ENCODE results near the gene KRT80. TPM values are rescaled to one million over a fixed set of nuclear protein-coding genes. Genes with fewer than 3 reads are reported as not detected.

The KRT80 gene
- total RNA-seq, 2 donors from 2014 or later: 0.07 to 0.09 TPM

DNA sequence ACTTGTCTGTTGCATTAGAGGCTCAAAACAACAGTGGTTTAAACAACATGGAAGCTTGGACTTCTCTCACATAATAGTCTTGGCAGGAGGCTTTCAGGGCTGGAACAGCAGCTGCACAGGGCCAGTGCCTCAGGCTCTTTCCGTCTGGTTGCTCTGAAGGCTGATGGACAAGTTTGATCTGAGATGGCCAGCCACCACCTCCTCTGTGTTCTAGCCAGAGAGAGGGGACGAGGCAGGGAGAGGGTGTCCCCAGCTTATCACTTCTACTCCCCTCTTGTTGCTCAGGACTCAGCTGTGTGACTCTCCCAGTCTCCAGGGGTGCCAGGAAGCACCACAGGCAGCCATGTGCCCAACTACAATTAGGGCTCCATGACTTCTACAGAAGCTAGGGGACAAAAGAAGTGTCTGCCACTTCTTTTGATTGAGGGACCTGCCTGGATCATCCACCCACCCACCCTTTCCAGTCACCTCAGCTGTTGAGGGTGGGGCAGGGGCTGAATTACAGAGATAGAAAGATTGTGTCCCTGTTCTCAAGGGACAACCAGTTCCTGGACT lies 65.7 kb downstream of the KRT80 start:
- Mint-ChIP-seq H3K9me3 (no peaks in the 10 kb centered on the region), H3K4me1 (peaks cover 26% of the 10 kb centered on the region), H3K36me3 (ENCODE audit: low read depth) (no peaks in the 10 kb centered on the region), H3K27me3 (ENCODE audit: insufficient read depth) (peaks cover 7% of the 10 kb centered on the region), H3K27ac (no peak overlapping the region), H3K4me3 (no peak overlapping the region)
- peaks cover 5% of the 10 kb centered on the region for H3K4me1 ChIP-seq (ENCODE audit: control insufficient read depth, insufficient read depth, low read length)
- DNase-seq: peak; percentile 52
- H3K9ac ChIP-seq (ENCODE audit: extremely low read depth, low read length, poor library complexity, severe bottlenecking): no peak overlapping the region
- H3K9me3 ChIP-seq (ENCODE audit: control insufficient read depth, low read length): no peaks in the 10 kb centered on the region
- no peak for TF ChIP-seq CTCF (conservative IDR thresholded peaks at IDR 0.05)
- H3K27ac ChIP-seq (ENCODE audit: low read depth, low read length): peak overlapping the region; percentile 45
- WGBS, 2 experiments (ENCODE audit: insufficient coverage in 1 of 2, insufficient read length in 1 of 2): 93 to 100% methylated on average over 1 to 2 of the region's 2 CpGs
- no peaks in the 10 kb centered on the region for H3K27me3 ChIP-seq (ENCODE audit: control insufficient read depth, insufficient read depth, low read length, poor library complexity, severe bottlenecking)
- no peak overlapping the region for H3K4me3 ChIP-seq (ENCODE audit: low read length)
- no peaks in the 10 kb centered on the region for H3K36me3 ChIP-seq (ENCODE audit: control insufficient read depth, insufficient read depth, low read length)

DNA sequence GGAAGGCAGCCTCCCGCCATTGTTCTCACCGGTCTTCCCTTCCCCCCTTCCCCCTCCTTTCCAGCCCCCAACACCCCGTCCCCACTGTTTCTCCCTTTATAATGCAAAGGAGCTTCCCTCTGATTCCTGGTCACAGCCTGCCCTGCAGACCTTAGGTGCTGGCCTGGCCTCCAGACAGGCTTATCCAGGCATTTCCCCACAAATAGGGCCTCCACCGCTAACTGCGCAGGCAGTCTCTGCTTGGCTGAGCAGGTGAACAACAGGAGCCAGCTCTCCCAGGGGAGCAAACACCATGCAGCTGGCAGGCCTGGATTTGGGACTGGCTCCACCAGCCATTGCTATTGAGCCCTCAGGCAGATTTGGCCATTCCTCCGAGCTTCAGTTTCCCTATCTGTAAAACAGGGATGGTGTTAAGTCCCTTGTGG lies 66.3 kb downstream of the KRT80 start:
- H3K9me3 Mint-ChIP-seq: no peaks in the 10 kb centered on the region
- 42 to 44% methylated on average over 2 to 6 of the region's 6 CpGs for WGBS, 2 experiments (ENCODE audit: insufficient coverage in 1 of 2, insufficient read length in 1 of 2)
- no peak overlapping the region for H3K9ac ChIP-seq (ENCODE audit: extremely low read depth, low read length, poor library complexity, severe bottlenecking)
- H3K9me3 ChIP-seq (ENCODE audit: control insufficient read depth, low read length): no peaks in the 10 kb centered on the region
- H3K4me1 ChIP-seq (ENCODE audit: control insufficient read depth, insufficient read depth, low read length): peaks cover 5% of the 10 kb centered on the region
- H3K27me3 ChIP-seq (ENCODE audit: control insufficient read depth, insufficient read depth, low read length, poor library complexity, severe bottlenecking): no peaks in the 10 kb centered on the region
- no peak for TF ChIP-seq CTCF (conservative IDR thresholded peaks at IDR 0.05)
- no peak overlapping the region for H3K4me3 Mint-ChIP-seq
- no peaks in the 10 kb centered on the region for H3K36me3 Mint-ChIP-seq (ENCODE audit: low read depth)
- no peak overlapping the region for H3K4me3 ChIP-seq (ENCODE audit: low read length)
- no peaks in the 10 kb centered on the region for H3K36me3 ChIP-seq (ENCODE audit: control insufficient read depth, insufficient read depth, low read length)
- peaks cover 26% of the 10 kb centered on the region for H3K4me1 Mint-ChIP-seq
- peak overlapping the region; percentile 45 for H3K27ac ChIP-seq (ENCODE audit: low read depth, low read length)
- H3K27me3 Mint-ChIP-seq (ENCODE audit: insufficient read depth): peaks cover 8% of the 10 kb centered on the region
- DNase-seq: peak; percentile 87
- H3K27ac Mint-ChIP-seq: peak overlapping the region; percentile 72

- Mint-ChIP-seq H3K4me3 (no peak overlapping the region), H3K36me3 (ENCODE audit: low read depth) (no peaks in the 10 kb centered on the region), H3K9me3 (no peaks in the 10 kb centered on the region), H3K27ac (no peak overlapping the region), H3K27me3 (ENCODE audit: insufficient read depth) (peaks cover 13% of the 10 kb centered on the region), H3K4me1 (peaks cover 31% of the 10 kb centered on the region)
- 78 to 81% methylated on average over 4 to 8 of the region's 8 CpGs for WGBS, 2 experiments (ENCODE audit: insufficient coverage in 1 of 2, insufficient read length in 1 of 2)
- no peaks in the 10 kb centered on the region for H3K36me3 ChIP-seq (ENCODE audit: control insufficient read depth, insufficient read depth, low read length)
- no peak overlapping the region for H3K27ac ChIP-seq (ENCODE audit: low read depth, low read length)
- H3K4me1 ChIP-seq (ENCODE audit: control insufficient read depth, insufficient read depth, low read length): peaks cover 5% of the 10 kb centered on the region
- H3K9ac ChIP-seq (ENCODE audit: extremely low read depth, low read length, poor library complexity, severe bottlenecking): no peak overlapping the region
- no peaks in the 10 kb centered on the region for H3K27me3 ChIP-seq (ENCODE audit: control insufficient read depth, insufficient read depth, low read length, poor library complexity, severe bottlenecking)
- peak; percentile 68 for DNase-seq
- TF ChIP-seq CTCF (conservative IDR thresholded peaks at IDR 0.05): no peak
- no peak overlapping the region for H3K4me3 ChIP-seq (ENCODE audit: low read length)
- H3K9me3 ChIP-seq (ENCODE audit: control insufficient read depth, low read length): no peaks in the 10 kb centered on the region
Observed at GRCh38 chr12:52123487-52124186, 68.2 kb downstream of the KRT80 start.

Data from endodermal cell (in vitro differentiated cells).